CD4-positive, alpha-beta T cell treated with Interferon alpha-2 for 1 hour (primary cell): ENCODE data around the gene ZNF638.

Experiments used
- DNase-seq, 2 donors: peaks; one replicate each; pipeline ENCODE4 v3.0.0-alpha.2; 2020 to 2022

The ZNF638 gene

DNA sequence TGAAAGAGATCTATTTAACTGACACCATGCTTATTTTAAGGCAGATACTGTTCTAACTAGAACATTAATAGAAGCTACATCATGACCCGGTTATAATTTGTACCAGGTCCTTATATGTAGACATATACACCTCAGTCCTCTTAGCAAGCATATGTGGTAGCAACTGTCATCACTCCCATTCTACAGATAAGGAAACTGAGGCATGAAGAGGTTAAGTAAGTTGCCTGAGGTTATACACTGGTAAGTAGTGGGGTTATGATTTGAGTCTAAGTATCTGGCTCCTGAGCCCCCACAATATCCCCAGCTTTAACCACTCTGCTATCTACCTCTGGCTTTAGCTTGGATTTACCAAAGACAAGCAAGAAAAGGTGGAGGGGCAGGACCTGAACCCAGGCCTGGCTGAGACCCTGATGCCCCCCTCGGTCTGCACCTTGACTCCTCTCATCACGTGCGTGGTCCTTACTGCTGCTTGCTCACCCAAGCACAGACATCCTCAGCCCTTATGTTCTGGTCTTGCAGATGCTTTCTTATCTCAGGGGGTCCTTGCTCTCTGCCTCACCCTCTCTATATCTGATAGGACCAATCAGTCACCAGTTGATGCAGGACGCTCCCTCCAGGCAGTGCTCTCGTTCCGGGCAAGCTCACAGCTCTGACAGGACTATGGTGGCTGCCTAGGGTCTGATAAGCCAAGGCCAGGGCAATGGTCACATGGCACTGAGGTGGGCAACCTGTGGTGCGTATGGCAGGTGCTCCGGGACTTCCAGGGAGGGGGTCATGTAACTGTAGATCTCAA, 125.7 kb downstream of the ZNF638 start:
- DNase-seq = no peak

DNA sequence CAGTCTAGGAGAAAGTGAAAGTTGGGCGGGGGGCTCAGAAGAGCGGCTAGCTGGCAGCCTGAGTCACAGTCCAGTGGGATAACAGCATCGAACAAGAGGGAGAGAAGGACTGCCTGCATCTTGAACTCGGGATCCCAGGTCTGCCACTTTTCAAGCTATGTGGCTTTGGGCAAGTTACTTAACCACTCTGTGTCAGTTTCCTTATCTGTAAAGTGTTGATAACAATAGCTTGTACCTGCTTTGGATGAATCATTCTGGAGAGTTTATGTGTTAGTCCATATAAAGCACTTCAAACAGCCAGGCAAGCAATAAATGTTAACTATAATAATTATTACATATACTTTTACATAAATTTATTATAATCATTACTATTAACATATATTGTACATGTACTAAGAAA, 126.3 kb downstream of the ZNF638 start:
- no peak for DNase-seq

- no peak for DNase-seq
These were observed 127.0 kb downstream of the ZNF638 start for GRCh38 chr2:71458413-71459083.

DNA sequence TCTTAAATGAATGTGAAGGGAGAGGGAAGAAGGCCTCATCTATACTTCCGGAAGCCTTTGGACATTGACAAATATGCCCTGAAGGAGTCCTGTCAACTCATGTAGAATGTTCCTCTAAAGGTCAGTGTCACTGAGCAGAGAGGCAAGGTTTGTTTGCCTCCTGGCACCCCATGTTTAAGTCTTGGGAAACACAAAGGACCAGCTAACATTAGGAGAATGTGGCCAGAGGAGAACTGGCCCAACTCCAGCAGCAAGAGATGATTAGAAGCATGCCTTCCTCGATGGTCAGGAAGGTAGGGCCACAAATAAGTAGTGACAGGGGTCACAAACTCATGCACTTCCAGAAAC, 127.5 kb downstream of the ZNF638 start:
- no peak for DNase-seq

GRCh38 chr2:71460056-71460455, 128.5 kb downstream of the ZNF638 start:
- DNase-seq = no peak

DNA sequence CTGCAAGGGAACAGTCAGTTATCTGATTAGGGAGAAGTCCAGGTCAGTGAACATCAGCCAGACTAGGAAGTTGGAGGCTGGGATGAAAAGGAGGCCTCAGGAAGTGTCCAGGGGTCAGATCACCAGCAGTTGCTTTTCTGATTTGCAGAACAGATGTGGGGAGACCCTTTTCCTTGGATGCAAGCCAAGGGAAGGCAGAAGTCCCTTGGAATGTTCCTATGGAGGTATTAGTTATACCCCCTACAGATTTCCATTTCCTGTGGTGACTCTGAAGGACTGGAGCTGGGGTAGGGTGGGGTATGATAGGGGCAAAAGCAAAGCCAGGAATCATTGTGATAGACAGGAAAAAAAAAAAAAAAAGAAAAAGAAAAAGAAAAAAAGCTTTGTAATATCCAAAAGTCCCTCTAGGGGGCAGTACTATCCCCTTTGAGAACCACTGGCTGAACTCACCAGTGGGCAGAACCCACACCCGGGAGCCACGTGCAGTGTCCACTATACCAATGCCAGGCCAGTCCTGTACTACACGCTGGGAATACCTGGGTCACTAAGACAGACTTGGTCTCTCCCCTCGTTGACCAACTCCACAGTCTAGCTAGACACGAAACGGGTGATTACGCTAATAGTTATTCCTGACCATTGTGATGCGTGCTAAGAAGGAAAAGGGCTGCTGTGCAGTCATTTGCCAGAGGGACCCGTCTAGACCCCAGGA, 129.2 kb downstream of the ZNF638 start:
- DNase-seq = no peak

GRCh38 chr2:71461304-71461671, 129.7 kb downstream of the ZNF638 start:
- DNase-seq = no peak

GRCh38 chr2:71462056-71462605, 130.5 kb downstream of the ZNF638 start:
- DNase-seq = no peak

DNA sequence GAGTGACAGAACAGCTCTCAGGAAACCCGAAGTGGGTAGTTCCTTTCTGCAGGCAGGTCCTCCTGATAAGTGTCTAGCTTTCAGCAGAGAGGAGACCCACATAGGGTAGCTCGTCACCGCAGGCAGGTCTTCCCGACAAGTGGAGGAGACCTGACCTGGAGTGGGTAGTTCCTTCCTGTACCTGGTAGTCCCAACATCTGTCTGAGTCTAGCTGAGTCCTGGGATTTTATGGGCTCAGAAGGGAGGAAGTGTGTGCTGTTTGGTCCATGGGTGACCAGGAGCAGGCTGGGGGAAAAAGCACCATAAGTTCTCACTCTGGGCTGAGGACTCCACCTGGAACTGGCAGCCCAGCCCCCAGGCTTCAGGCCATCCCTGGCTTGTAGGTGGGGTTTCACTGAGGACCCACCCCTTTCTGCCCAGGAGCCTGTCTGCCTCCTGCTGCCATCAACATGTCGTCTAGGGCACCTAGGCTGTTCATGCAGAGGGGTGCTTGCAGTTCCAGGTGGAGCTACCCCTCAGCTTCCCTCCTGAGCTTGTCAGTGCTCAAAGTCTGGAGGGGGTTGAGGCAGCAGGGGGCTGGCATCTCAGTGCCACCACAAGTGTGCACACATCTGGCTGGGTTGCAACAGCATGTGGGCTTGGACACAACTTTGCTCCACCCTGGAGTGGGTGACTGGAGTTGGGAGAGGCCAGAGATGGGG, 131.2 kb downstream of the ZNF638 start:
- DNase-seq = no peak

- no peak for DNase-seq
These were observed 131.7 kb downstream of the ZNF638 start for GRCh38 chr2:71463342-71463654.

- no peak for DNase-seq
These were observed 132.8 kb downstream of the ZNF638 start for GRCh38 chr2:71464389-71464788.

DNA sequence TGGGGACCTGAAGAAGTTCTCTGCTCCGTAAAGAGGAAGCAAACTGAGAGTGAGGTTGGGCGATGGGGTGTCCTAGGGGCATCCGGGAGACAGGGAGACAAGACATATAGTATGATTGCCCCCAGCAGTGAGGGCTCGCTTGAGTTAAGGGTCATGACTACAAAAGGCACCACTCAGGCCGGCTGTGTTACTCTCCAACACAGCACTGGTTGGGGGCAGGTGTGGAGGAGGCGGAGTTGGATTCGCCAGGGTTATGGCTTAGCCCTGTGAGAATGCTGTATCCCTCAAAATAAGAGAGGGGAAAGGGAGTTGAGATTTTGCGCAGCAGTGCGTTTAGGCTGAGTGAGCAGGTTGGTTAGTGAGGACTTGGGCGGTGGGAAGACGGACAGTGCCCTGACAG, 133.8 kb downstream of the ZNF638 start:
- DNase-seq = no peak

- no peak for DNase-seq
These were observed 134.3 kb downstream of the ZNF638 start for GRCh38 chr2:71465961-71466300.

DNA sequence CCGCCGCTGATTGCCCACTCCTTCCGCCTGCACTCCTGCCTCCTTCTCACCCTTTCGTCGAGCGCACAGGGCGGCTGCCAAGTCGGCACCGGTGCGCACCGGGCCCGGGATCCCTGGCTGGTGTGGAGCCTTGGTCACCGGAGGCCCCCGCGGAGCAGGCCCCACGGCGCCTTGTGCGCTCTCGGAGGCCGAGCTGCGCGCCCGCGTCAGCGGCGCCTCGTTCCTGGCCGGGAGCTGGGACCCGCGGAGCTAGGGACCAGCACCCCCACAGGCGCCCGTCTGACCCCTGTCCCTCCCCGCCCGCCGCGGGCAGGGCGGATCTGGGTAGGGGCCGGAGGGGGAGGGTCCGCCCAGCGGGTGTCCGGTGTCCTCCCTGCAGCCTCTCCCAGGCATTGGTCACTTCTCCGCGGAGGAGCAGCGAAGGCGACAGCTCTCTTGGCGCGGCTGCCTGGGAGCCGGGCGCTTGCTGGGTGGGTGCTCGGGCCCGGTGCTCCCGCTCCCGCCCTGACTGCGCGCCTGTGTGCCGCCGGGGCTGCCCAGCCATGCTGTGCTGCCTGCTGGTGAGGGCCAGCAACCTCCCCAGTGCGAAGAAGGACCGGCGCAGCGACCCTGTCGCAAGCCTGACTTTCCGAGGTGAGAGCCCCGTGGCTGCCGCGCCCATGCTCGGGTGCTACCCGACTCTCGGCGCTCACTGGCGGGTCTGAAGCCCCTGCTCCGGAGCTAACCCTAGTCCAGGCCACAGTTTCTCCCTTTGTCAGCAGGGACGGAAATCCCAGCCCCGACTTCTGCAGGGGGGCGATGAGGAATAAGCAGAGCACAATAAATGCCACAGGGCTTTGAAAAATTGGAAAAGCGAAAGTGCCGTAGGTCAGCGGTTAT, 135.0 kb downstream of the ZNF638 start:
- no peak for DNase-seq

DNA sequence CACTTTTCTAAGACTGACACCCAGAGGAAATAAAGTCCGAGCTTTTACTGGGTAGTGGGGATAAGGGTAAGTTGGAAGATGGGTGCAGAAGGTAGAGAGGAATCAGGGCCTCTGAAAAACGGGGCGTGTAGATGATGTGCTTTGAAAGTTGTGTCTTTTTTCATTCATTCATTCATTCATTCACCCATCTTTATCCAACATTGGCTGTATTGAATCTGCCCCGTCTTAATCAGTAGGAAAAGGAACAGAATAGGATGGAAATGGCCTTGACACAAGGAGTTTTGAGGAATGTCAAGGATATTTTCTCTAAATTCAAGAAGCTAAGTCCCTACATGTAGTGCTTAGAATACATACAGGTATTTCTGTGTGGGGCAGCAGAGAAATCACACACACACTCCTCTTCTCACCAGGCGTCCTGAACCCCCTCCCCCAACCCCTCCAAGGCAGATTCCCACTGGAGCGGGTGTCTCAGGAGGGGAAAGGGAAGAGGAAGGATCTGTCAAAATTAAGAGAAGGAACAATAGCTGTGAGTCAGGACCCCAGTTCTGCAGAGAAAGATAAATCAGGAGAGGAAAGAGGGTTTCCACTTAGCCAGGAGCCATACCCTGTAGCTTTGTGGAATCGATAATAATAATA, 135.7 kb downstream of the ZNF638 start:
- DNase-seq = no peak

GRCh38 chr2:71468279-71469015, 136.9 kb downstream of the ZNF638 start:
- DNase-seq = no peak

GRCh38 chr2:71469403-71470398, 138.1 kb downstream of the ZNF638 start:
- DNase-seq = no peak

DNA sequence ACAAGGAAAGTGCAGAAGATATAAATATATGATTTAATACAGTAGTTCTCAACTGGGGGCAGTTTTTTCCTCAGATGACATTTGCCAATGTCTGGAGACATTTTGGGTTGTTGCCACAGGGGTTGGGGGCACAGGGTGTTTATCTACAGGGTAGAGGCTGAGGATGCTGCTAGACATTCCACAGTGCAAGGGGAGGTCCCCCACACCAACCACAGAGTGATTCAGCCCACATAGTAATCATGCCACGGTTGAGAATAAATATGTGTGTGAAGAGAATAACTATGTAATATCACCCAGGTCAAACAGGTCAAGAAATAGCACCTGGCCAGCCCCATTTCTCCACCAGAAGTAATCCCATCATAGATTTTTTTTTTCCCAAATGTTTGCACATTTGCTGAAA, 139.7 kb downstream of the ZNF638 start:
- no peak for DNase-seq

DNA sequence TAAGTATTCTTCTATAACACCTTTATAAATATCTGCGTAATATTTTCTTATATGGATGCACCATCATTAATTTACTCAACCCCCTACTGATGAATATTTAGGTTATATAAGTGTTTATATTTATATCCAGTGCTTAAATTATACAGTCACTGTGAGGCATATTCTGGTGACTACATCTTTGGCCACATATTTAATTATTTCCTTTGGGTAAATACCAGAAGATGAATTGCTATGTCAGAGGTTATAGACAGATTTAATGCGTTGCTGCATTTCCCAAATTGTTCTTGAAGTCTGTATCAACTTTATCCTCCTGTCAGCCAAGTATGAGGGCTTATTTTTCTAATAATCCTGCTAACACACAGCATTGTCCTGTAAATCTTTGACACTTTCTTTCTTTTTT, 140.4 kb downstream of the ZNF638 start:
- no peak for DNase-seq
